RWPE1 (cell line): Measurements from ENCODE around the gene CCN2.

Experiments
- CTCF ChIA-PET: fragments of 350-600 bp; sonication (Branson Sonifier 250); formaldehyde crosslinking; extraction: SDS; loops from one replicate; lab custom pipeline; 2021; lab: Yijun Ruan, JAX
- POLR2A ChIA-PET: fragments of 400-600 bp; formaldehyde crosslinking; extraction: SDS; loops from one replicate; lab custom pipeline; 2020; ENCODE audit warnings: antibody characterized with exemption; ENCODE audit not compliant: low non-redundant PET; lab: Yijun Ruan, JAX
- DNase-seq: peaks from one replicate; pipeline ENCODE4 v3.0.0; 2012; ENCODE audit warnings: low spot score
- H3K27ac ChIP-seq: fragments of 450-650 bp; 2 replicates; pipeline ENCODE4 v1.5.1; 2017
- TF ChIP-seq, protein P1 (sequence below): fragments of 450-650 bp; conservative IDR thresholded peaks from 2 replicates; pipeline ENCODE4 v1.5.1; 2017; ENCODE audit warnings: low read depth, mild to moderate bottlenecking

CCN2 gene

GRCh38 chr6:131995917-131996316 lies 44.7 kb upstream of the CCN2 start:
- H3K27ac ChIP-seq = no peak overlapping the region
- ChIA-PET CTCF (interaction anchor here (0.6 kb wide), 1 partner anchor 104 kb away, joined by 3 read pairs; no protein-coding TSS in a partner anchor), POLR2A (no interaction called here)
- TF ChIP-seq, protein P1, sequence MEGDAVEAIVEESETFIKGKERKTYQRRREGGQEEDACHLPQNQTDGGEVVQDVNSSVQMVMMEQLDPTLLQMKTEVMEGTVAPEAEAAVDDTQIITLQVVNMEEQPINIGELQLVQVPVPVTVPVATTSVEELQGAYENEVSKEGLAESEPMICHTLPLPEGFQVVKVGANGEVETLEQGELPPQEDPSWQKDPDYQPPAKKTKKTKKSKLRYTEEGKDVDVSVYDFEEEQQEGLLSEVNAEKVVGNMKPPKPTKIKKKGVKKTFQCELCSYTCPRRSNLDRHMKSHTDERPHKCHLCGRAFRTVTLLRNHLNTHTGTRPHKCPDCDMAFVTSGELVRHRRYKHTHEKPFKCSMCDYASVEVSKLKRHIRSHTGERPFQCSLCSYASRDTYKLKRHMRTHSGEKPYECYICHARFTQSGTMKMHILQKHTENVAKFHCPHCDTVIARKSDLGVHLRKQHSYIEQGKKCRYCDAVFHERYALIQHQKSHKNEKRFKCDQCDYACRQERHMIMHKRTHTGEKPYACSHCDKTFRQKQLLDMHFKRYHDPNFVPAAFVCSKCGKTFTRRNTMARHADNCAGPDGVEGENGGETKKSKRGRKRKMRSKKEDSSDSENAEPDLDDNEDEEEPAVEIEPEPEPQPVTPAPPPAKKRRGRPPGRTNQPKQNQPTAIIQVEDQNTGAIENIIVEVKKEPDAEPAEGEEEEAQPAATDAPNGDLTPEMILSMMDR = no peak
- peak; percentile 84 for DNase-seq

DNA sequence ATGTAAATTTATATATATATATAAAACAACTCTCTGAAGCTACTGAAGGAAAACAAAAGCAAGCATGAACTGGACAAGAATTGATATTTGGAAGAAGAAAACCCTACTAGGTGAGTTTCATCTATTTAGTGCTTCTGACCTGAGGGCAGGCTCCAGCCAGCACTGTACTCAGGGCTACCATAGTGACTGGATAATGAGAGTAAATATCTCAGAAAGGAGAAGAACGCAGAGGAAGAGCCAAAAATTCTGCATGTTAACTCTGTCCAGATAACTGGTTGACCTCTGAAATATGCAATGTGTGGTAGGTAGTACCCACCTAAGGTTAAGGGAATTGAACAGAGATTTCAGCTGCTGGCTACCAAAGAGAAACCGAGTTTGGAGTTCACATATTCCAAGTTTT lies 41.4 kb upstream of the CCN2 start:
- ChIA-PET POLR2A (no interaction called here), CTCF (interaction anchor here (0.6 kb wide), 1 partner anchor 192 kb away, joined by 6 read pairs; no protein-coding TSS in a partner anchor)
- no peak overlapping the region for H3K27ac ChIP-seq
- TF ChIP-seq, protein P1 = no peak
- DNase-seq = no peak

- ChIA-PET CTCF (no interaction called here), POLR2A (interaction anchor here (0.6 kb wide), 1 partner anchor 604 kb away, joined by 3 read pairs; no protein-coding TSS in a partner anchor)
These were observed 37.9 kb upstream of the CCN2 start for GRCh38 chr6:131989036-131989435.

DNA sequence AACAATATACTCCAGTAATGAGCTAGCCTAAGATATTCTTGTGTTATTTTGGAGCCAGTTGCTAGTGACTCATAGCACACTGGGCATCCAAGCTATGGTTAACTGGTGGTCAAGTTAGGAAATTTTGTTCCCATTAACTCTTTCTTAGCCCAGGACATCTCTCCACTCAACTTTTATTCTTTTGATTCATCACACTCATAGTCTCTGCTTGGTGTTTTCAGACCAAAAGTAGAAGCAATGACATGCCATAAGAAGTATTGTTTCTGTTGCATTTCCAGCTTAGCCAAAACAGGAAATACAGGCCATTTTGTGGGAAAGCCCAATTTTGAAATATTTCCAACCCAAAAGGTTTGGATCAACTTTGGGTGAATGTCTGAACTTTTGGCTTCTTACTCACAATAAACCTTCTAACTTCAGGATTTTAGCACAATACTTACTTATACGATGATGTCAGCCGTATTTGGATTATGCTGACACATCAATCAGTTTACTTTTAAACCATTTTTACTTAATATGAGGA lies 31.6 kb upstream of the CCN2 start:
- ChIA-PET POLR2A (no interaction called here), CTCF (interaction anchor here (0.7 kb wide), 1 partner anchor 297 kb away, joined by 5 read pairs; no protein-coding TSS in a partner anchor)
- DNase-seq = no peak
- TF ChIP-seq, protein P1 = no peak
- H3K27ac ChIP-seq = no peak overlapping the region

More at GRCh38 chr6:131989036-131989435, 37.9 kb upstream of the CCN2 start:
- TF ChIP-seq, protein P1 = no peak
- DNase-seq = no peak
- H3K27ac ChIP-seq = no peak overlapping the region

- TF ChIP-seq, protein P1 = no peak
- no peak overlapping the region for H3K27ac ChIP-seq
- POLR2A ChIA-PET = no interaction called here
- DNase-seq = no peak
- CTCF ChIA-PET = no interaction called here
These were observed 30.4 kb upstream of the CCN2 start for GRCh38 chr6:131981624-131981978.

GRCh38 chr6:131980791-131981623 lies 29.8 kb upstream of the CCN2 start:
- CTCF ChIA-PET = no interaction called here
- POLR2A ChIA-PET = no interaction called here
- no peak overlapping the region for H3K27ac ChIP-seq
- no peak for DNase-seq
- TF ChIP-seq, protein P1 = no peak
